IPS-18a (cell line): Measurements from ENCODE around the gene SCRT2.
"Not testable (repeated sequence)": the region's sequence is repeated elsewhere in the genome, so short reads cannot be mapped to it uniquely, and the experiment has no call there.

Experiments
- H3K27ac ChIP-seq: one replicate; pipeline ENCODE4 v1.5.1; 2013; ENCODE audit warnings: low read length
- H3K27me3 ChIP-seq: one replicate; pipeline ENCODE4 v1.6.1; 2013; ENCODE audit warnings: mild to moderate bottlenecking, low read length; ENCODE audit not compliant: control insufficient read depth, insufficient read depth
- H3K36me3 ChIP-seq: one replicate; pipeline ENCODE4 v1.6.1; 2013; ENCODE audit warnings: low read depth, low read length; ENCODE audit not compliant: control insufficient read depth
- H3K4me1 ChIP-seq: one replicate; pipeline ENCODE4 v1.6.1; 2013; ENCODE audit warnings: low read depth, low read length; ENCODE audit not compliant: control insufficient read depth
- H3K4me3 ChIP-seq: one replicate; pipeline ENCODE4 v1.5.1; 2013; ENCODE audit warnings: low read length
- H3K9ac ChIP-seq: one replicate; pipeline ENCODE4 v1.6.1; 2013; ENCODE audit warnings: mild to moderate bottlenecking, low read length, moderate library complexity
- H3K9me3 ChIP-seq: one replicate; pipeline ENCODE4 v1.6.1; 2013; ENCODE audit warnings: low read depth, low read length; ENCODE audit not compliant: control insufficient read depth

Gene SCRT2

DNA sequence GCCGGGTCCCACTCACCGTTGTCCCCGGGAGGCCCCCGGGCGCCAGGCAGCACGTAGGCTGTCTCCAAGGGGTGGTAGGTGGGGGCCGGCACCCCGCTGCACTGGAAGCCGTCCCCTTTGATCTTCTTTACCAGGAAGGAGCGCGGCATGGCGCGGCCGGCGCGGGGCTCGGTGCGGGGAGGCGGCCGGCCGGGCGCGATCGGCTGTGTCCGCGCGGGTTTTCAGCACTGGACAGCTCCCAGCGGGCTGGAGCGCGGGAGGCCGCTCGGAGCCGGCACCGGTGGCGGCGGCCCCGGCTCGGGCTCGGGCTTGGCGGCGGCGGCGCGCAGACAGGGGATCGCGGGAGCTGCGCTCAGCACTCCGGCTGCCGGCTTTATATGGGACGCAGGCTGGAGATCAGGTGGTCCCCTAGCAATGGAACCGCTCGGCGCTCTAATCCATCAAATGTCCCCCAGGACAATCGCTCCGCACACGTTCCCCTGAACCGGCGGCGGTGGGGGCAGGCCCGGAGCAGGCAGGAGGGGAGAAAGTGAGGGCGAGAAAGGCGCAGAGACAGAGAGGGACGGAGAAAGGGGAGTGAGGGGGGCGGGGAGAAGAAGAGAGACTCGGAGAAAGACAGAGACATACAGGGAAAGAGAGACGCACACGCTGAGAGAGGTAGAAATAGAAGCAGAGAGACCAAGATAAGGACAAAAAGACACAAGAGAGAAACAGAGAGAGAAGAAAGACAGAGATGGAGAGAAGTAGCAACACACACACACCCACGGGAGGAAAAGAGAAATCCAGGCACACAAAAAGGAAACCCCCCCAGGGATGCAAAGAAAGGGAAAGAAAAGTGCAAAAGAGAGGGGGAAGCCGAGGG, at the start of gene SCRT2:
SCRT2 (minus strand) TSS at position 350 of the 862 bp plus-strand sequence; CDS start at position 149, 201 bp downstream.
- Histone ChIP-seq H3K27ac (no peak within 1 kb of the TSS), H3K27me3 (peaks cover 40% of the 10 kb centered on the region), H3K4me3 (peak within 1 kb of the TSS; percentile 61), H3K9me3 (no peaks in the 10 kb centered on the region), H3K4me1 (no peaks in the 10 kb centered on the region), H3K36me3 (no peaks in the 10 kb centered on the region), H3K9ac (peak within 1 kb of the TSS; percentile 40)

DNA sequence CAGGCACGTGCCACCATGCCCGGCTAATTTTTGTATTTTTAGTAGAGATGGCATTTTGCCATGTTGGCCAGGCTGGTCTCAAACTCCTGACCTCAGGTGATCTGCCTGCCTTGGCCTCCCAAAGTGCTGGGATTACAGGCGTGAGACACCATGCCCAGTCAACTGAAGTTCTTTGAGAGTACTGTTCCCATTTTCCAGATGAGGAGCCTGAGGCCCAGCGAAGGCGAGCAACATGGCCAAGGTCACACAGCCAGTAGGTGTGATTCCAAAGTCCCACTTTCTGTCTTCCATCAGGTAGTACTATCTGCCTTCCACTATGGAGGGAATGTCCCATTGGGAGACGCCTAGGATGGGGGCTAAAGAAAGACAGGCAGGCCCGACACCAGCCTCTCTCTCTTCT, 49.2 kb upstream of the SCRT2 start:
- not testable (repeated sequence) for H3K4me3 ChIP-seq, H3K27ac ChIP-seq, H3K9me3 ChIP-seq, H3K36me3 ChIP-seq, H3K9ac ChIP-seq
- Histone ChIP-seq H3K4me1 (peaks cover 10% of the 10 kb centered on the region), H3K27me3 (peaks cover 24% of the 10 kb centered on the region)

DNA sequence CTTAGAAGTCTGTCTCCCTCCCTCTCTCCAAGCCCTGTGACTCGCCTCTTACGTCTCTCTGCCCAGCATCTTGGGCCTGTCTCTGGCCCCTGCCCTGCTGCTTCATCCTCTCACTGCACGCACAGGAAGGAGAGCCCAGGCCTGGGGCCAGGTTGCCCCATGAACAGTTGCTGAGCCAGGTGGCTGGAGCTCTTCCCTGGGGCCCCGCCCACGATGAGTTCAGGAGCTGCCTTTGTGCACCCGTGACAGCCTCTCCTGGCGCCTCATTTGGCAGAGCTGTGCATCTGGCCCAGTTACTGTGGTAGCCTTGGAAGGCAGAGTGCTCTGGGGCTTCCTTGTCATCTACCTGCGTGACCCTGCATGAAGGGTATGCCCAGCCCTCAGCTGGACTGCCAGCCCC, 48.2 kb upstream of the SCRT2 start:
- peaks cover 8% of the 10 kb centered on the region for H3K4me1 ChIP-seq
- H3K27me3 ChIP-seq, result peaks cover 17% of the 10 kb centered on the region
- H3K4me3 ChIP-seq, result no peak overlapping the region
- H3K27ac ChIP-seq, result no peak overlapping the region
- H3K9me3 ChIP-seq, result no peaks in the 10 kb centered on the region
- H3K9ac ChIP-seq, result no peak overlapping the region
- H3K36me3 ChIP-seq, result no peaks in the 10 kb centered on the region

DNA sequence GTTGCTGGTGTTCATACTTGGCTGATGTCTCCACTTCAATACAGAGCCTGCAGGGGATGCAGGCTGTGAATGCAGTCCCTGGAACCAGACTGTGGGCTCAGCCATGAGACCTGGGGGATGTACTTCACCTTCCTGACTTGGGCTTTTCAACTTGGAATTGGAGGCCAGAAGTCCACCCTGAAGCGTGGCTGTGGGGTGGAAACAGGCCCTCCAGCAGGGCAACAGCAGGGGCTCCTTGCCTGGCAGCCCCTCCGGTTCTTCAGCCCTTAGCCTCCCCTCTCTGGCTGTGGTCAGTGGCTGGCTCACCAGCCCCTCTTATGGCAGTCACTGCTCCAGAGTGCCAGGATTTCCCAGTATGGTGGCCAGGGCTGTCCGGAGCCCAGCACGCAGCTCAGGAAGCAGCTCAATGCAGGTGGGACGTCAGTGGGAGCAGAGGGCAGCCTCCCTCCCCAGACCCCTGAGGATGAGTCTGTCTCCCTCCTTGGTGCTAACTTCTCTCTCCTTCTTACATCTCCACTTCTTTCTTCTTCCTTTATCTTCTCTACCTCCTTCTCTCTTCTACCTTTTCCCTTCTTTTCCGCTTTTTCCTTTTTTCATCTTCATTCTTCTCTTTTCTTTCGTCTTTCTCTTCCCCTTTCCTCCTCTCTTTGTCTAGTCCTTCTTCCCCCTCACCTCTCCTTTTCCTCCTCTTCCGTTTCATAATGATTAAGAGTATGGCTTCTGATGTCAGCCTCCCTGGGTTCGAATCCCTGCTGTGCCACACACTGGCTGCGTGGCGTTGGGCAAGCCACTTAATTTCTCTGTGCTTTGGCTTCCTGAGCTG, 47.4 kb upstream of the SCRT2 start:
- Histone ChIP-seq H3K27me3 (peaks cover 14% of the 10 kb centered on the region), H3K9ac (no peak overlapping the region), H3K4me3 (no peak overlapping the region), H3K27ac (no peak overlapping the region), H3K9me3 (no peaks in the 10 kb centered on the region), H3K36me3 (no peaks in the 10 kb centered on the region), H3K4me1 (peaks cover 6% of the 10 kb centered on the region)

DNA sequence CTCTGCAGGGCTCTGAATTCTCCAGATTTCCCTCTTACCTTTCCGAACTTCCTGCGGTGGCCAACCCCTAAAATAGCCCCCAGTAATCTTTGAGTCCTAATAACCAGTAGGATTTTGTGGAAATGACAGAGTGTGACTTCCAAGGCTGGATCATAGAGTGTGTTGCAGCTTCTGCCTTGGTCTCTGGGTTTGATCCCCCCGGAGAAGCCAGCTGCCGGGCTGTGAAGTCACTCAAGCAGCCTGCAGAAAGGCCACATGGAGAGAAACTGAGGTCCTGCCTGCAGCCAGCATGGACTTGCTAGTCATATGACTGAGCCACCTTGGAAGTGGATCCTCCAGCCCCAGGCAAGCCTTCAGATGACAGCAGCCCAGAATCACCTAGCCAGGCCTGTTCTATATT, 46.3 kb upstream of the SCRT2 start:
- no peak overlapping the region for H3K4me3 ChIP-seq
- peaks cover 6% of the 10 kb centered on the region for H3K4me1 ChIP-seq
- H3K27me3 ChIP-seq, result peaks cover 10% of the 10 kb centered on the region
- H3K9ac ChIP-seq, result no peak overlapping the region
- H3K36me3 ChIP-seq, result no peaks in the 10 kb centered on the region
- no peaks in the 10 kb centered on the region for H3K9me3 ChIP-seq
- no peak overlapping the region for H3K27ac ChIP-seq

DNA sequence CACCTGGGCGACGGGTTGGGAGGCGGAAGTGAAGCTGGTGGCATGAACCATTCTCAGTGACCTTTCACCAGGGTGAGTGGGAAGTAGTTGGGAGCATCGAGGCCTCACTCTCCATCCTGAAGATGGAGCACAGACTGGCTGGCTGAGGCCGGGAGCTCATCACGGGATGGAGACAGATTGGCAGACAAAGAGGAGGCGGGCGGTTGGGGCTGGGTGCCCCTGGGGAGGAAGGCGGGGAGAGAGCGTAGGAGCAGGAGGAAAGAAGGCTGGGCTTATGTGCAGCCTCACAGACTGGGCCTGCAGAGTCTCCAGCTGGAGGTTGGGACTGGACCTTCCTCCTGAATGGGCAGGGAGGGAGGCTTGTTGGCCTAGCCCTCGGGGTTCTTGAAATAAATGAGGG, 44.2 kb upstream of the SCRT2 start:
- no peaks in the 10 kb centered on the region for H3K36me3 ChIP-seq
- no peak overlapping the region for H3K27ac ChIP-seq
- H3K4me3 ChIP-seq, result no peak overlapping the region
- H3K27me3 ChIP-seq, result no peaks in the 10 kb centered on the region
- peaks cover 6% of the 10 kb centered on the region for H3K4me1 ChIP-seq
- H3K9me3 ChIP-seq, result no peaks in the 10 kb centered on the region
- H3K9ac ChIP-seq, result no peak overlapping the region

DNA sequence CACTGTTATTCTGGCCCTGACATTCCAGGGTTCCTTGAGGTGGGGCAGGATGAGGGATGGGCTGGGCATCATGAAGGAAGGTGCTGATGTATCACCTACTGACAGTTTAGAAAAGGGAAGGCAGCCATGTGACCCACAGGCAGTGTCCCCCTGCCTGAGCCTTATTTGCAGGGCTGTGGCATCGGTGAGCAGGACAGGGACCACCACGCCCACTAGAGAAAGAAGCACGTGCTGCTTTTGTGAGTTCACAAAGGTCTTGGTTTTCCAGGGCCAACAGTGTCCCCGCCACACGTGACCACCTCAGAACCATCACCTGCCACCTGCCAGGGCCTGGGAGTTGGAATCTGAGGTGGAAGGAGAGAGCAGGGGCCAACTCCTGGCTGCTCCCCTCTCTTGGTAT, 43.5 kb upstream of the SCRT2 start:
- H3K4me1 ChIP-seq, result peaks cover 6% of the 10 kb centered on the region
- H3K9me3 ChIP-seq, result no peaks in the 10 kb centered on the region
- no peak overlapping the region for H3K4me3 ChIP-seq
- H3K27ac ChIP-seq, result no peak overlapping the region
- H3K36me3 ChIP-seq, result no peaks in the 10 kb centered on the region
- no peak overlapping the region for H3K9ac ChIP-seq
- no peaks in the 10 kb centered on the region for H3K27me3 ChIP-seq

DNA sequence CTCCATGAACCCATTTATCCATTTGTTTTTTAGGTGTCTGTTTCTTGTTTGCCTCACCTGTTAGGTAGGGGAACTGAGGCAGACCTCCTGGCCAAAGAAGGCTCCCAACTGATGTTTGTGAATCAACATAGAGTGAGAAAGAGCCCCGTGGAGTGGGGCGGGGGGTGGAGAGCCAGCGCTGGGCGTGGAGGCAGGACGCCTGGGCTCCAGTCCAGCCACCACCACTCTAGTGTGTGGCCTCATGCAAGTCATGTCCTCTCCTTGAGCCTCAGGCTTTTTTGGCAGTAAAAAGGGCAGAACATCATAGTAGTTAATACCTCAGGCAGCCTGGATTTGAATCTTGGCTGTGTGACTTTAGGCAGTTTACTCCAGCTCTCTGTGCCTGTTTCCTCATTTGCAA, 42.2 kb upstream of the SCRT2 start:
- Histone ChIP-seq H3K9me3 (no peaks in the 10 kb centered on the region), H3K27me3 (no peaks in the 10 kb centered on the region), H3K9ac (no peak overlapping the region), H3K4me3 (no peak overlapping the region), H3K36me3 (no peaks in the 10 kb centered on the region), H3K27ac (no peak overlapping the region), H3K4me1 (peaks cover 6% of the 10 kb centered on the region)

DNA sequence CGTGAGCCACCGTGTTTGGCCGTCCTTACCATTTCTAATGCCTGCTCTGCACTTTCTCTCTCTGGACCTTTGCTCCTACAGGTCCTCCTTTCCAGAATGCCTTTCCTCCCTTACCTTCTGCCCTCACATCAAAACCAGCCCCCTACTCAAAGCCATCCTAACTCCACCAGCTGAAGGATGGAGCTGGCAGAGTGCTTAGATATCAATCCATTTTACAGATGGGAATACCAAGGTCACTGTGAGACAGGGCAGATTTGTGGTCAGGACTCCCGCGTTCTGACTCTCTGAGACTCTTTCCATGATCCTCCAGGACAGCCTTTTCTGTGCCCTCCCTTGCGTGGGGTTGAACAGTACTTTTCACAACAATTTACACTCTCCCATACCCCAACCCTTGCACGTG, 41.7 kb upstream of the SCRT2 start:
- Histone ChIP-seq H3K4me1 (peaks cover 6% of the 10 kb centered on the region), H3K36me3 (no peaks in the 10 kb centered on the region), H3K9me3 (no peaks in the 10 kb centered on the region), H3K27ac (no peak overlapping the region), H3K4me3 (no peak overlapping the region), H3K27me3 (no peaks in the 10 kb centered on the region), H3K9ac (no peak overlapping the region)

DNA sequence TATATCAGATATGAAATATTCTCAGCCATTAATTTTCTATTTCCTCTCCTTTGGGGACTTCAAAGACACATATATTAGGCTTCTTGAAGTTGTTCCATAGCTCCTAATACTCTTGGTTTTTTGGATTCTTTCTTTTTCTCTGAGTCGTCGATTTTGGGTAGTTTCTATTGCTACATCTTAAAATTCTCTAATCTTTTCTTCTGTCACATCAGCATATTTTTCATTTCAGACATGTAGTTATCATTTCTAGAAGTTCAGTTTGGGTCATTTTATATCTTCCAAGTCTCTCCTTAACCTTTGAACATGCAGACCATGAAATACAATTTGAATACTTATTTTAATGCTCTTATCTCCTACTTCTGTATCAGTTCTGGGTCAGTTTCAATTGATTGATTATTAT, 38.9 kb upstream of the SCRT2 start:
- no peak overlapping the region for H3K9ac ChIP-seq
- no peak overlapping the region for H3K27ac ChIP-seq
- no peaks in the 10 kb centered on the region for H3K4me1 ChIP-seq
- H3K9me3 ChIP-seq, result no peaks in the 10 kb centered on the region
- H3K27me3 ChIP-seq, result peaks cover 3% of the 10 kb centered on the region
- H3K36me3 ChIP-seq, result no peaks in the 10 kb centered on the region
- no peak overlapping the region for H3K4me3 ChIP-seq

DNA sequence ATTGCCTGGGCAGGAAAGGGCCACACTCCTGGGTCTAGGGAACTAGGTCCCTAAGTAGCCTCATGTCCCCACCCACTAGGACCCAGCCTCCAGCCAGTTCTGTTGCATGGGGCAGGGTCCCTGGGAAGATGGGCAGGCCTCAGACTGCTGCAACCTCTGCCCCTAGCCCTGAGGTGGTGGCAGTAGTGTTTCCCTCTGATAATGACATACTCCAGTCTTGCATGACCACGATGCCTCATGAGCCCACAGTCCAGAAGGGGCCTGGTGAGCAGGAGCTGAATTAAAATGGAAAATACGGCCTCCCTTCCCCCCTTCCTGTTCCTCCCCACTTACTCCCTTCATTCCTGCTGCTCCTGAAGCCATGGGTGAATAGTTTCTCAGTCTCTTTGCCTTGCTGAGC, 36.0 kb upstream of the SCRT2 start:
- H3K4me3 ChIP-seq, result no peak overlapping the region
- no peaks in the 10 kb centered on the region for H3K4me1 ChIP-seq
- H3K27me3 ChIP-seq, result peaks cover 15% of the 10 kb centered on the region
- peaks cover 6% of the 10 kb centered on the region for H3K9me3 ChIP-seq
- H3K36me3 ChIP-seq, result no peaks in the 10 kb centered on the region
- H3K27ac ChIP-seq, result no peak overlapping the region
- no peak overlapping the region for H3K9ac ChIP-seq
